Stomach smooth muscle (tissue), 2 donors: ENCODE data around the gene PAK6.

ENCODE experiments used
- H3K27ac ChIP-seq: one replicate; pipeline ENCODE4 v1.7.0; 2013; ENCODE audit warnings: mild to moderate bottlenecking, low read length, inconsistent platforms
- H3K27me3 ChIP-seq, 2 donors: one replicate each; pipeline ENCODE4 v1.7.0; 2013; ENCODE audit warnings: low read length in 2 of 2; ENCODE audit not compliant: insufficient read depth in 2 of 2, control insufficient read depth in 1 of 2
- H3K36me3 ChIP-seq, 2 donors: one replicate each; pipeline ENCODE4 v1.7.0; 2013; ENCODE audit warnings: low read length in 2 of 2; ENCODE audit not compliant: control insufficient read depth in 2 of 2, insufficient read depth in 2 of 2
- H3K4me1 ChIP-seq: one replicate; pipeline ENCODE4 v1.7.0; 2013; ENCODE audit warnings: low read length; ENCODE audit not compliant: control insufficient read depth, insufficient read depth
- H3K4me3 ChIP-seq, 2 donors: one replicate each; pipeline ENCODE4 v1.7.0; 2013; ENCODE audit warnings: low read length in 2 of 2
- H3K9ac ChIP-seq, 2 donors: one replicate each; pipeline ENCODE4 v1.7.0; 2013; ENCODE audit warnings: low read length in 2 of 2, mild to moderate bottlenecking in 1 of 2
- H3K9me3 ChIP-seq, 2 donors: one replicate each; pipeline ENCODE4 v1.7.0; 2013; ENCODE audit warnings: low read length in 2 of 2; ENCODE audit not compliant: control insufficient read depth in 2 of 2
- donor health status: healthy.
- donor health status: Pancreatic carcinoma.

The PAK6 gene

GRCh38 chr15:40229316-40229715 is 9.5 kb upstream of the PAK6 start:
- no peak overlapping the region for H3K4me3 ChIP-seq
- H3K36me3 ChIP-seq, result no peaks in the 10 kb centered on the region

GRCh38 chr15:40229956-40230355 is 8.9 kb upstream of the PAK6 start:
- no peaks in the 10 kb centered on the region for H3K27me3 ChIP-seq
- H3K4me1 ChIP-seq, result peaks cover 3% of the 10 kb centered on the region
- no peak overlapping the region for H3K9ac ChIP-seq
- no peaks in the 10 kb centered on the region for H3K9me3 ChIP-seq
- H3K4me3 ChIP-seq, result no peak overlapping the region
- H3K27ac ChIP-seq, result no peak overlapping the region
- no peaks in the 10 kb centered on the region for H3K36me3 ChIP-seq

More at GRCh38 chr15:40229316-40229715, 9.5 kb upstream of the PAK6 start:
- no peaks in the 10 kb centered on the region for H3K9me3 ChIP-seq
- H3K4me1 ChIP-seq, result no peaks in the 10 kb centered on the region
- no peak overlapping the region for H3K9ac ChIP-seq
- no peaks in the 10 kb centered on the region for H3K27me3 ChIP-seq
- no peak overlapping the region for H3K27ac ChIP-seq

GRCh38 chr15:40232625-40233070 is 6.2 kb upstream of the PAK6 start:
- Histone ChIP-seq H3K36me3 (no peaks in the 10 kb centered on the region), H3K4me1 (peaks cover 3% of the 10 kb centered on the region), H3K27me3 (no peaks in the 10 kb centered on the region), H3K27ac (no peak overlapping the region), H3K9ac (no peak overlapping the region), H3K9me3 (no peaks in the 10 kb centered on the region), H3K4me3 (no peak overlapping the region)

- Histone ChIP-seq H3K27me3 (peaks cover 0 to 7% of the 10 kb centered on the region in 2 donors), H3K4me1 (peaks cover 5% of the 10 kb centered on the region), H3K27ac (no peak overlapping the region), H3K36me3 (no peaks in the 10 kb centered on the region), H3K4me3 (no peak overlapping the region), H3K9ac (no peak overlapping the region), H3K9me3 (no peaks in the 10 kb centered on the region)
Observed at GRCh38 chr15:40233727-40234577, 4.9 kb upstream of the PAK6 start.

- Histone ChIP-seq H3K4me1 (peaks cover 10% of the 10 kb centered on the region), H3K9me3 (no peaks in the 10 kb centered on the region), H3K4me3 (no peak overlapping the region), H3K36me3 (no peaks in the 10 kb centered on the region), H3K27ac (no peak overlapping the region), H3K27me3 (peaks cover 4 to 14% of the 10 kb centered on the region in 2 donors), H3K9ac (no peak overlapping the region)
Observed at GRCh38 chr15:40234783-40235182, 4.1 kb upstream of the PAK6 start.

- Histone ChIP-seq H3K36me3 (no peaks in the 10 kb centered on the region), H3K27ac (no peak overlapping the region), H3K27me3 (peaks cover 4 to 16% of the 10 kb centered on the region in 2 donors), H3K4me1 (peaks cover 10% of the 10 kb centered on the region), H3K4me3 (no peak overlapping the region), H3K9ac (no peak overlapping the region), H3K9me3 (no peaks in the 10 kb centered on the region)
Observed at GRCh38 chr15:40235201-40235885, 3.5 kb upstream of the PAK6 start.

- Histone ChIP-seq H3K27me3 (peaks cover 6 to 16% of the 10 kb centered on the region in 2 donors), H3K9ac (peak overlapping the region in 1 of 2 donors; percentile 22), H3K4me1 (peaks cover 10% of the 10 kb centered on the region), H3K4me3 (peak overlapping the region; percentile 55), H3K9me3 (no peaks in the 10 kb centered on the region), H3K36me3 (no peaks in the 10 kb centered on the region), H3K27ac (no peak overlapping the region)
Observed at GRCh38 chr15:40239404-40239692, 485 bp downstream of the PAK6 start.

- no peak overlapping the region for H3K27ac ChIP-seq
- no peak overlapping the region for H3K9ac ChIP-seq
- H3K4me3 ChIP-seq, result no peak overlapping the region
- no peaks in the 10 kb centered on the region for H3K9me3 ChIP-seq
- H3K27me3 ChIP-seq, result peaks cover 6 to 16% of the 10 kb centered on the region in 2 donors
- H3K36me3 ChIP-seq, result no peaks in the 10 kb centered on the region
- H3K4me1 ChIP-seq, result peaks cover 7% of the 10 kb centered on the region
Observed at GRCh38 chr15:40239693-40240618, 1.1 kb downstream of the PAK6 start.

GRCh38 chr15:40240619-40241221 is 1.9 kb downstream of the PAK6 start:
- no peak overlapping the region for H3K4me3 ChIP-seq
- H3K9me3 ChIP-seq, result no peaks in the 10 kb centered on the region
- no peak overlapping the region for H3K9ac ChIP-seq
- peaks cover 7% of the 10 kb centered on the region for H3K4me1 ChIP-seq
- H3K36me3 ChIP-seq, result no peaks in the 10 kb centered on the region
- H3K27ac ChIP-seq, result no peak overlapping the region
- peaks cover 6 to 16% of the 10 kb centered on the region in 2 donors for H3K27me3 ChIP-seq
